Progenitor cell of endocrine pancreas (in vitro differentiated cells): ENCODE measurements around the gene ATP2B2. TPM values are rescaled to one million over a fixed set of nuclear protein-coding genes. Genes with fewer than 3 reads are reported as not detected.

Experiments used
- DNase-seq: peaks from one replicate; pipeline ENCODE4 v3.0.0; 2021; ENCODE audit warnings: low spot score; ENCODE audit not compliant: unreplicated experiment
- H3K27ac Mint-ChIP-seq: 2 replicates; pipeline ENCODE4 v1.8.0; 2021; ENCODE audit warnings: mild to moderate bottlenecking, moderate library complexity, mixed read lengths
- H3K27me3 Mint-ChIP-seq: 2 replicates; pipeline ENCODE4 v1.8.0; 2021; ENCODE audit warnings: mixed read lengths
- H3K36me3 Mint-ChIP-seq: 2 replicates; pipeline ENCODE4 v1.8.0; 2022; ENCODE audit warnings: mixed read lengths; ENCODE audit not compliant: insufficient read depth
- H3K4me1 Mint-ChIP-seq: 2 replicates; pipeline ENCODE4 v1.8.0; 2021; ENCODE audit warnings: low read depth, mixed read lengths
- H3K4me3 Mint-ChIP-seq: 2 replicates; pipeline ENCODE4 v1.8.0; 2021; ENCODE audit warnings: low read depth, mild to moderate bottlenecking, moderate library complexity, mixed read lengths
- H3K9me3 Mint-ChIP-seq: 2 replicates; pipeline ENCODE4 v1.8.0; 2021; ENCODE audit warnings: low read depth, mixed read lengths
- total RNA-seq: library from RNA; stranded (reverse); gene quantifications from 2 replicates; pipeline ENCODE4 v1.2.1, GENCODE V29; 2021
- TF ChIP-seq, protein P1 (sequence below): fragments of 200-600 bp; sonication (generic); IDR thresholded peaks from one replicate; pipeline ENCODE4 v1.5.0; 2021; ENCODE audit warnings: antibody characterized with exemption, mild to moderate bottlenecking; ENCODE audit not compliant: unreplicated experiment

Gene ATP2B2
- total RNA-seq, 1 donor from 2014 or later: 0.07 TPM

GRCh38 chr3:10407361-10407760 lies 98.0 kb downstream of the ATP2B2 start:
- Mint-ChIP-seq H3K27me3 (no peaks in the 10 kb centered on the region), H3K4me3 (no peak overlapping the region), H3K4me1 (no peaks in the 10 kb centered on the region), H3K9me3 (no peaks in the 10 kb centered on the region), H3K36me3 (no peaks in the 10 kb centered on the region), H3K27ac (no peak overlapping the region)
- no peak for DNase-seq
- TF ChIP-seq, protein P1, sequence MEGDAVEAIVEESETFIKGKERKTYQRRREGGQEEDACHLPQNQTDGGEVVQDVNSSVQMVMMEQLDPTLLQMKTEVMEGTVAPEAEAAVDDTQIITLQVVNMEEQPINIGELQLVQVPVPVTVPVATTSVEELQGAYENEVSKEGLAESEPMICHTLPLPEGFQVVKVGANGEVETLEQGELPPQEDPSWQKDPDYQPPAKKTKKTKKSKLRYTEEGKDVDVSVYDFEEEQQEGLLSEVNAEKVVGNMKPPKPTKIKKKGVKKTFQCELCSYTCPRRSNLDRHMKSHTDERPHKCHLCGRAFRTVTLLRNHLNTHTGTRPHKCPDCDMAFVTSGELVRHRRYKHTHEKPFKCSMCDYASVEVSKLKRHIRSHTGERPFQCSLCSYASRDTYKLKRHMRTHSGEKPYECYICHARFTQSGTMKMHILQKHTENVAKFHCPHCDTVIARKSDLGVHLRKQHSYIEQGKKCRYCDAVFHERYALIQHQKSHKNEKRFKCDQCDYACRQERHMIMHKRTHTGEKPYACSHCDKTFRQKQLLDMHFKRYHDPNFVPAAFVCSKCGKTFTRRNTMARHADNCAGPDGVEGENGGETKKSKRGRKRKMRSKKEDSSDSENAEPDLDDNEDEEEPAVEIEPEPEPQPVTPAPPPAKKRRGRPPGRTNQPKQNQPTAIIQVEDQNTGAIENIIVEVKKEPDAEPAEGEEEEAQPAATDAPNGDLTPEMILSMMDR: no peak

DNA sequence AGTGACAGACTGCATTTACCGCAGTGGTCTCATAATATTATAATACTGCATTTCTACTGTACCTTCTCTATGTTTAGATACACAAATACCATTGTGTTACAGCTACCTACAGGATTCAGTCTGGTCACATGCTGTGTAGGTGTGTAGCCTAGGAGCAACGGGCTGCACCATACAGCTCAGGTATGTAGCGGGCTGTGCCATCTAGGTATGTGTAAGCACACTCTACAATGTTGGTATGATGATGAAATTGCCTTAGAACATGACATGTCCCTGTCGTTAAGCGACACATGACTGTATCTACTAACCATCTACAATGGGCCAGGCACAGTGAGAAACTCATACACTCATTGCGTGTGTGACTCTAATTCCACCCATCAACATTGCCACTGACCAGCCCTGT lies 99.0 kb downstream of the ATP2B2 start:
- TF ChIP-seq, protein P1: no peak
- Mint-ChIP-seq H3K27me3 (no peaks in the 10 kb centered on the region), H3K4me3 (no peak overlapping the region), H3K4me1 (no peaks in the 10 kb centered on the region), H3K9me3 (no peaks in the 10 kb centered on the region), H3K36me3 (no peaks in the 10 kb centered on the region), H3K27ac (no peak overlapping the region)
- DNase-seq: no peak

GRCh38 chr3:10405816-10406215 lies 99.6 kb downstream of the ATP2B2 start:
- Mint-ChIP-seq H3K9me3 (no peaks in the 10 kb centered on the region), H3K27ac (no peak overlapping the region), H3K36me3 (no peaks in the 10 kb centered on the region)

DNA sequence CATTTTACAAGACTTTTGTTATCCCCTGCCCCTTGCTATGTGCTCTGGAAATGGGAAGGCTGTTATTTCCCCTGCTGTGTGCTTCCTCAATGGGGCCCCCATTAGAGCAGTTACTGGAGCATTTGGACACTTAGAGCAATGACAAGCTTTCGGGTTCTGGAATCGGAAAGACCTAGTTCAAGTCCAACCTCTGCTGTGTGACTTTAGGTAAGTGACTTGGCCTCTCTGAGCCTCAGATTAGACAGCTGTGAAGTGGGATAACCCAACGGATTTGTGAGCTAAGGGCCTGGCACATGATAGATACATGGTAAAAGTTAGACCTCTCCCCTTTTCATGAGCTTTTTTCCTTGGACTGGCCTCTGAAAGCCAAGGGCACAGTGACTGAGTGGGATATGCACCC lies 100.5 kb downstream of the ATP2B2 start:
- Mint-ChIP-seq H3K27ac (no peak overlapping the region), H3K4me1 (no peaks in the 10 kb centered on the region), H3K4me3 (no peak overlapping the region), H3K9me3 (no peaks in the 10 kb centered on the region), H3K27me3 (no peaks in the 10 kb centered on the region), H3K36me3 (no peaks in the 10 kb centered on the region)
- no peak for DNase-seq
- TF ChIP-seq, protein P1: no peak

More at GRCh38 chr3:10405816-10406215, 99.6 kb downstream of the ATP2B2 start:
- no peaks in the 10 kb centered on the region for H3K4me1 Mint-ChIP-seq
- H3K4me3 Mint-ChIP-seq: no peak overlapping the region
- no peaks in the 10 kb centered on the region for H3K27me3 Mint-ChIP-seq
- no peak for DNase-seq
- TF ChIP-seq, protein P1: no peak

GRCh38 chr3:10404377-10404776 lies 101.0 kb downstream of the ATP2B2 start:
- H3K36me3 Mint-ChIP-seq: no peaks in the 10 kb centered on the region
- H3K27me3 Mint-ChIP-seq: no peaks in the 10 kb centered on the region
- H3K4me3 Mint-ChIP-seq: no peak overlapping the region
- TF ChIP-seq, protein P1: no peak
- no peak for DNase-seq
- H3K9me3 Mint-ChIP-seq: no peaks in the 10 kb centered on the region
- no peak overlapping the region for H3K27ac Mint-ChIP-seq
- H3K4me1 Mint-ChIP-seq: no peaks in the 10 kb centered on the region
